K562 (cell line): Measurements from ENCODE around the gene GRM5. TPM values are rescaled to one million over a fixed set of nuclear protein-coding genes. Genes with fewer than 3 reads are reported as not detected.

ENCODE experiments used
- ATAC-seq: fragments of 200-7000 bp; cut with Tn5 transposase; 3 replicates; pipeline ENCODE4 v1.9.1; 2020; ENCODE audit warnings: moderate library complexity
- BruUV-seq: library from RNA; stranded (reverse); fragments of 400-500 nt; replicated peaks from 2 replicates; lab custom pipeline; 2021; lab: Mats Ljungman, UMichigan
- CTCF ChIA-PET: fragments of 300-600 bp; formaldehyde crosslinking; extraction: SDS; loops from one replicate; lab custom pipeline; 2021; ENCODE audit warnings: low intra/inter-chr PET ratio; lab: Yijun Ruan, JAX
- POLR2A ChIA-PET: fragments of 300-600, 350-650 bp; sonication (Branson Sonifier 250); formaldehyde crosslinking; extraction: SDS; loops from one replicate; lab custom pipeline; 2021; ENCODE audit warnings: antibody characterized with exemption, inconsistent platforms; lab: Yijun Ruan, JAX
- DNase-seq, 4 experiments: peaks; one replicate each; pipeline versions ENCODE4 v3.0.0 to v3.0.0-alpha.2; 2011 to 2018; ENCODE audit warnings: low spot score in 3 of 4, mixed read lengths in 3 of 4; ENCODE audit errors: extremely low read depth in 1 of 4
- FAIRE-seq: peaks from 2 replicates; lab custom pipeline; 2011; peaks lifted over from hg19 to GRCh38; lab: Jason Lieb, UNC
- H2AFZ ChIP-seq: 2 replicates; pipeline ENCODE4 v1.6.0; 2011; ENCODE audit warnings: low read depth, low read length, control low read depth, inconsistent platforms
- H3K27ac ChIP-seq: fragments of 200-600 bp; 3 replicates; pipeline ENCODE4 v1.8.0; 2011; ENCODE audit warnings: low read depth, mild to moderate bottlenecking, control low read depth, inconsistent platforms, low read length, moderate library complexity, mixed read lengths; ENCODE audit errors: extremely low read depth
- H3K27me3 ChIP-seq, 2 experiments: fragments of 300-600 bp in 1 of 2; 2 replicates in 1 of 2; 3 replicates in 1 of 2; pipeline versions ENCODE4 v1.6.0 to v1.8.0; 2011; ENCODE audit warnings: inconsistent platforms in 2 of 2, low read length in 2 of 2, mild to moderate bottlenecking in 1 of 2, mixed read lengths in 1 of 2, moderate library complexity in 1 of 2; ENCODE audit not compliant: control insufficient read depth in 2 of 2, insufficient read depth in 2 of 2
- H3K36me3 ChIP-seq: fragments of 300-600 bp; 3 replicates; pipeline ENCODE4 v1.8.0; 2011; ENCODE audit warnings: mild to moderate bottlenecking, low read length, inconsistent platforms; ENCODE audit not compliant: control insufficient read depth, insufficient read depth
- H3K4me1 ChIP-seq, 2 experiments: fragments of 200-600 bp in 1 of 2; replicated peaks in 1 of 2; 2 replicates in 1 of 2; 3 replicates in 1 of 2; pipeline versions ENCODE4 v1.5.1 to v1.8.0; 2011; ENCODE audit warnings: inconsistent platforms in 2 of 2, low read length in 2 of 2, mild to moderate bottlenecking in 1 of 2, mixed read lengths in 1 of 2, moderate library complexity in 1 of 2; ENCODE audit not compliant: control insufficient read depth in 2 of 2, insufficient read depth in 2 of 2
- H3K4me2 ChIP-seq: 2 replicates; pipeline ENCODE4 v1.6.1; 2011; ENCODE audit warnings: low read length, control low read depth, inconsistent platforms, mixed read lengths; ENCODE audit not compliant: insufficient read depth
- H3K4me3 ChIP-seq: fragments of 200-600 bp; sonication (generic), shearing (Covaris generic); 2 replicates; pipeline ENCODE4 v1.5.1; 2016; ENCODE audit warnings: control low read depth, inconsistent platforms
- H3K79me2 ChIP-seq: fragments of 200-600 bp; 3 replicates; pipeline ENCODE4 v1.8.0; 2011; ENCODE audit warnings: low read length, inconsistent platforms; ENCODE audit not compliant: control insufficient read depth, insufficient read depth
- H3K9ac ChIP-seq, 2 experiments: 2 replicates each; pipeline versions ENCODE4 v1.6.0 to v1.6.1; 2011; ENCODE audit warnings: low read depth in 2 of 2, low read length in 2 of 2, control low read depth in 1 of 2, inconsistent platforms in 1 of 2, mild to moderate bottlenecking in 1 of 2, mixed read lengths in 1 of 2; ENCODE audit not compliant: insufficient read depth in 1 of 2
- H3K9me1 ChIP-seq: one replicate; pipeline ENCODE4 v1.6.0; 2011; ENCODE audit warnings: inconsistent platforms, mild to moderate bottlenecking, low read length, moderate library complexity; ENCODE audit not compliant: control insufficient read depth, insufficient read depth
- H3K9me3 ChIP-seq: replicated peaks from 2 replicates; pipeline ENCODE4 v1.5.1; 2011; ENCODE audit warnings: low read depth, low read length, inconsistent platforms; ENCODE audit not compliant: control insufficient read depth, insufficient read depth
- H4K20me1 ChIP-seq: replicated peaks from 2 replicates; pipeline ENCODE4 v1.6.1; 2011; ENCODE audit warnings: low read length, inconsistent platforms, mixed read lengths; ENCODE audit not compliant: control insufficient read depth, insufficient read depth
- BHLHE40 ChIP-seq: IDR thresholded peaks from 2 replicates; pipeline ENCODE4 v1.6.1; 2011; ENCODE audit warnings: low read length, improper control_type of control experiment
- CHD4 ChIP-seq: fragments of 200-600 bp; sonication (generic); IDR thresholded peaks from 3 replicates; pipeline ENCODE4 v1.6.1; 2012; ENCODE audit warnings: low read depth, mild to moderate bottlenecking, mixed read lengths, low read length, inconsistent platforms; ENCODE audit not compliant: insufficient read depth, insufficient replicate concordance, poor library complexity, severe bottlenecking
- GMEB1 ChIP-seq: fragments of 250-450 bp; sonication (Bioruptor Pico); IDR thresholded peaks from 2 replicates; pipeline ENCODE4 v1.4.0; 2020; ENCODE audit warnings: mild to moderate bottlenecking
- MGA ChIP-seq: fragments of 450-650 bp; IDR thresholded peaks from 2 replicates; pipeline ENCODE4 v1.6.1; 2016; ENCODE audit warnings: mild to moderate bottlenecking, moderate library complexity
- RCOR1 ChIP-seq, 2 experiments: IDR thresholded peaks; 2 replicates each; pipeline ENCODE4 v1.6.1; 2012; ENCODE audit warnings: low read depth in 2 of 2, low read length in 2 of 2, borderline replicate concordance in 1 of 2, improper control_type of control experiment in 1 of 2
- ZKSCAN3 ChIP-seq: fragments of 250-450 bp; sonication (Bioruptor Pico); IDR thresholded peaks from 2 replicates; pipeline ENCODE4 v1.4.0; 2020
- WGBS: fragments of 100-300 bp; shearing (Covaris generic); methylation state at CpG from one replicate; pipeline ENCODE4 v1.1.6; 2016; ENCODE audit warnings: low coverage, mixed read lengths; ENCODE audit not compliant: insufficient coverage; ENCODE audit errors: missing lambda C conversion rate; 5-methylcytosine and 5-hydroxymethylcytosine counted together
- in situ Hi-C: fragments of 300-500 bp; cut with MboI; formaldehyde crosslinking; loops from 4 replicates; pipeline ENCODE4 v1.15.0; 2018; ENCODE audit warnings: inconsistent platforms, mixed read lengths
- intact Hi-C: fragments of 100-400 bp; cut with micrococcal nuclease; formaldehyde crosslinking; loops from 2 replicates; pipeline ENCODE4 v1.14.2; 2022
- polyA plus RNA-seq, 8 experiments: library from polyadenylated mRNA; depleted of rRNA in 4 of 8; stranded (reverse) in 5 of 8; unstranded in 3 of 8; fragments of >200 nt; fragmentation: Nextera tagmentation in 2 of 8; fragmentation: Illumina TruSeq in 1 of 8; extraction: Ambion mirVana in 2 of 8; extraction: Trizol in 1 of 8; gene quantifications; 2 replicates each; pipeline versions ENCODE4 v1.2.1 to v1.2.3, GENCODE V29; 2011 to 2014; ENCODE audit warnings: inconsistent platforms in 1 of 8, missing spikeins in 1 of 8
- total RNA-seq, 7 experiments: library from RNA; depleted of rRNA in 6 of 7; stranded (reverse); fragments of >200 nt in 6 of 7; fragmentation: Illumina TruSeq in 2 of 7; extraction: Trizol in 2 of 7; gene quantifications; 2 replicates each; pipeline versions ENCODE4 v1.2.1 to v1.2.3, GENCODE V29; 2011 to 2021; ENCODE audit warnings: low replicate concordance in 1 of 7

GRM5 gene
- total and polyA plus RNA-seq, 9 of the 15 experiments (the other 6 are each of a cell fraction or from before 2014, with no cell fraction given): not detected

- H3K9me3 ChIP-seq: no peaks in the 10 kb centered on the region; the same call in 1 of the 2 replicates
- FAIRE-seq: no peak
- ATAC-seq: no peak
- no peak for DNase-seq
- H3K27me3 ChIP-seq: no peaks in the 10 kb centered on the region
- H3K4me3 ChIP-seq: no peak overlapping the region
- no peak for TF ChIP-seq RCOR1 (IDR thresholded peaks at IDR 0.05; ENCODE audit: borderline replicate concordance in 1 of 2, low read depth in 2 of 2, low read length in 2 of 2)
- TF ChIP-seq BHLHE40: no peak
- no peak for TF ChIP-seq CHD4
- TF ChIP-seq GMEB1 (CRISPR knock-in tag): no peak
- no peak for TF ChIP-seq MGA
- no peak for TF ChIP-seq ZKSCAN3 (CRISPR knock-in tag)
- in situ Hi-C loops (no loop called here), intact Hi-C loops (no loop called here)
- H3K79me2 ChIP-seq: no peaks in the 10 kb centered on the region
- no TSS peak for BruUV-seq
- H3K4me2 ChIP-seq: no peak overlapping the region
- no peak overlapping the region for H3K27ac ChIP-seq
- H4K20me1 ChIP-seq: no peaks in the 10 kb centered on the region
- H3K9me1 ChIP-seq: no peaks in the 10 kb centered on the region
- no peaks in the 10 kb centered on the region for H3K36me3 ChIP-seq
- no peak overlapping the region for H2AFZ ChIP-seq
- no peak overlapping the region for H3K9ac ChIP-seq
- CTCF ChIA-PET: no interaction called here
- 2% methylated on average over 3 of the region's 3 CpGs for WGBS
- POLR2A ChIA-PET: no interaction called here
- H3K4me1 ChIP-seq: no peaks in the 10 kb centered on the region
These were observed 368.6 kb downstream of the GRM5 start for GRCh38 chr11:88697139-88697538.
